Upper lobe of left lung (tissue), 6 donors: ENCODE results near the gene C6. TPM values are rescaled to one million over a fixed set of nuclear protein-coding genes. Genes with fewer than 3 reads are reported as not detected.

Experiments
- ATAC-seq, 2 donors: fragments of 200-7000 bp; cut with Tn5 transposase; one replicate each; pipeline ENCODE4 v1.9.1; 2022; ENCODE audit warnings: mild to moderate bottlenecking in 2 of 2, moderate library complexity in 2 of 2; ENCODE audit not compliant: low FRiP score in 2 of 2
- DNase-seq, 2 donors: peaks; one replicate each; pipeline ENCODE4 v3.0.0-alpha.2; 2019 to 2020
- H3K27ac ChIP-seq, 4 donors: fragments of 200-600 bp; sonication (generic); one replicate each; pipeline ENCODE4 v1.5.1; 2016 to 2019
- H3K27me3 ChIP-seq, 4 donors: fragments of 200-600 bp; sonication (generic); one replicate each; pipeline ENCODE4 v1.5.1; 2017 to 2019
- H3K36me3 ChIP-seq, 4 donors: fragments of 200-600 bp; sonication (generic); one replicate each; pipeline ENCODE4 v1.5.1; 2016 to 2019
- H3K4me1 ChIP-seq, 4 donors: fragments of 200-600 bp; sonication (generic); one replicate each; pipeline ENCODE4 v1.5.1; 2018 to 2019
- H3K4me3 ChIP-seq, 4 donors: fragments of 200-600 bp; sonication (generic); one replicate each; pipeline ENCODE4 v1.5.1; 2017 to 2019; ENCODE audit warnings: mild to moderate bottlenecking in 2 of 4, moderate library complexity in 1 of 4
- H3K9me3 ChIP-seq, 4 donors: fragments of 200-600 bp; sonication (generic); one replicate each; pipeline ENCODE4 v1.5.1; 2018 to 2019
- EP300 ChIP-seq, 4 donors: sonication (generic); formaldehyde crosslinking; IDR thresholded peaks; one replicate each; pipeline ENCODE4 v1.5.1; 2017; ENCODE audit warnings: antibody characterized with exemption in 4 of 4, control low read depth in 2 of 4
- POLR2A ChIP-seq, 4 donors: fragments of 450-650 bp; IDR thresholded peaks; one replicate each; pipeline ENCODE4 v1.5.1; 2016 to 2017; ENCODE audit warnings: antibody characterized with exemption in 4 of 4, mild to moderate bottlenecking in 2 of 4
- POLR2AphosphoS5 ChIP-seq, 2 donors: sonication (generic); formaldehyde crosslinking; IDR thresholded peaks; one replicate each; pipeline ENCODE4 v1.5.1; 2017; ENCODE audit warnings: antibody characterized with exemption in 2 of 2
- WGBS, 2 donors: methylation state at CpG; one replicate each; pipeline ENCODE4 v1.1.5; 2017 to 2018; 5-methylcytosine and 5-hydroxymethylcytosine counted together
- total RNA-seq, 6 donors: library from RNA; depleted of rRNA in 4 of 6; stranded (reverse); fragments of >200 nt in 4 of 6; gene quantifications; one replicate each; pipeline versions ENCODE4 v1.1.0 to v1.2.1, GENCODE V29; 2016 to 2021
- TF ChIP-seq, protein P1 (sequence below), 6 experiments: fragments of 450-650 bp in 4 of 6; fragments of 200-600 bp in 2 of 6; sonication (generic) in 2 of 6; IDR thresholded peaks; one replicate each; pipeline ENCODE4 v1.5.1; 2016 to 2019; ENCODE audit warnings: antibody characterized with exemption in 6 of 6
- donor health status: DM: no; HTN: no; CAD: no; lungs with moderate emphysema.
- donor health status: DM: no; HTN: yes; CAD: no; lungs with severe emphysema.

The C6 gene
- total RNA-seq = 10 to 100 TPM in 3 of 6 donors, 1 to 10 TPM in 2, under 1 TPM in 1; 0.89 to 35.6 (median 11.1) TPM

DNA sequence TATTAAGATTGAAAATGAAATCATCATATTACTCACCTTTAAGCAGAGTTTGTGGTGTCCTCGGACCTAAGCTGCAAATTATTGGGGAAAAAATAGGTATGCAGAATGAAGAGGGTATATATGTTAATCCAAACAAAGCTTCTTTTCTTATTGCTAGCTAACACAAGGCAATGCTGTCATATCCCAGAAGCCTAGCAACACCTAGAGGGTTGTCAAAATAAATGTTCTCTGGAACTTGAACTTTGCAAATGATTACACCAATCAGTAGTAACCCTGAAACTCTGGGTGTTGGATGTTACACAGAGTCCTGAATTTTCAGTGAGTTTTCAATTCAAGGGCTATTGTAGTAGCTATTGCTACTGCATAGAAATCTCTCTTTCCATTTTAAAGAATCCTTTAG, at the start of gene C6:
TSS of gene C6 (minus strand) at position 193 of the 400 bp plus-strand sequence. CDS start 10,302 bp downstream, outside the sequence.
- WGBS, 2 donors = 71 to 82% methylated on average over 1 of the region's 1 CpG
- Histone ChIP-seq H3K27ac (no peak within 1 kb of the TSS), H3K36me3 (no peaks in the 10 kb centered on the region), H3K4me1 (no peaks in the 10 kb centered on the region), H3K9me3 (no peaks in the 10 kb centered on the region), H3K27me3 (no peaks in the 10 kb centered on the region), H3K4me3 (no peak within 1 kb of the TSS)
- DNase-seq (no peak), ATAC-seq (no peak)
- TF ChIP-seq POLR2AphosphoS5 (IDR thresholded peaks at IDR 0.05) (no peak), EP300 (IDR thresholded peaks at IDR 0.05) (no peak), POLR2A (IDR thresholded peaks at IDR 0.05) (no peak)
- TF ChIP-seq, protein P1, sequence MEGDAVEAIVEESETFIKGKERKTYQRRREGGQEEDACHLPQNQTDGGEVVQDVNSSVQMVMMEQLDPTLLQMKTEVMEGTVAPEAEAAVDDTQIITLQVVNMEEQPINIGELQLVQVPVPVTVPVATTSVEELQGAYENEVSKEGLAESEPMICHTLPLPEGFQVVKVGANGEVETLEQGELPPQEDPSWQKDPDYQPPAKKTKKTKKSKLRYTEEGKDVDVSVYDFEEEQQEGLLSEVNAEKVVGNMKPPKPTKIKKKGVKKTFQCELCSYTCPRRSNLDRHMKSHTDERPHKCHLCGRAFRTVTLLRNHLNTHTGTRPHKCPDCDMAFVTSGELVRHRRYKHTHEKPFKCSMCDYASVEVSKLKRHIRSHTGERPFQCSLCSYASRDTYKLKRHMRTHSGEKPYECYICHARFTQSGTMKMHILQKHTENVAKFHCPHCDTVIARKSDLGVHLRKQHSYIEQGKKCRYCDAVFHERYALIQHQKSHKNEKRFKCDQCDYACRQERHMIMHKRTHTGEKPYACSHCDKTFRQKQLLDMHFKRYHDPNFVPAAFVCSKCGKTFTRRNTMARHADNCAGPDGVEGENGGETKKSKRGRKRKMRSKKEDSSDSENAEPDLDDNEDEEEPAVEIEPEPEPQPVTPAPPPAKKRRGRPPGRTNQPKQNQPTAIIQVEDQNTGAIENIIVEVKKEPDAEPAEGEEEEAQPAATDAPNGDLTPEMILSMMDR (IDR thresholded peaks at IDR 0.05) = no peak

DNA sequence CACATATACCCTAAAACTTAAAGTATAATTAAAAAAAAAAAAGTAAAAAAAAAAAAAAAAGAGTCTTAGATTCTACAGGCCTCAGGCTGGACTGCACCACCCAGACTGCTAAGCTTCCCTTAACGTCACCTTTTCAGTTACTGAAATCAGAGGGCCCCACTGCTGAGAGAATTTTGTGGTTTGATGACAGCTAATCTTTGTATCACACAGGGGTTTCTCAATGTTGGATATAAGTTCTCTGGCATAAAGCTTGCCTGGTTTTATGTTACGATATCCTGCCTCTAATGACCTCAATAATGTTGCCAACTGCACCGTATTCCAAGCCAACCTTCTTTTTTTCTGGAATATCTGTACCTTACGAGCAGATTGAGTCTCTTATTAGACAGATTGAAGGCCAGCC, 43.1 kb upstream of the C6 start:
- DNase-seq (no peak), ATAC-seq (no peak)
- Histone ChIP-seq H3K27ac (no peak overlapping the region), H3K4me1 (no peaks in the 10 kb centered on the region), H3K9me3 (no peaks in the 10 kb centered on the region), H3K4me3 (no peak overlapping the region), H3K27me3 (no peaks in the 10 kb centered on the region), H3K36me3 (no peaks in the 10 kb centered on the region)
- 83 to 91% methylated on average over 4 of the region's 4 CpGs for WGBS, 2 donors
- TF ChIP-seq, protein P1 (IDR thresholded peaks at IDR 0.05) = no peak
- TF ChIP-seq EP300 (IDR thresholded peaks at IDR 0.05) = no peak
- no peak for TF ChIP-seq POLR2AphosphoS5 (IDR thresholded peaks at IDR 0.05)
- no peak for TF ChIP-seq POLR2A (IDR thresholded peaks at IDR 0.05)

DNA sequence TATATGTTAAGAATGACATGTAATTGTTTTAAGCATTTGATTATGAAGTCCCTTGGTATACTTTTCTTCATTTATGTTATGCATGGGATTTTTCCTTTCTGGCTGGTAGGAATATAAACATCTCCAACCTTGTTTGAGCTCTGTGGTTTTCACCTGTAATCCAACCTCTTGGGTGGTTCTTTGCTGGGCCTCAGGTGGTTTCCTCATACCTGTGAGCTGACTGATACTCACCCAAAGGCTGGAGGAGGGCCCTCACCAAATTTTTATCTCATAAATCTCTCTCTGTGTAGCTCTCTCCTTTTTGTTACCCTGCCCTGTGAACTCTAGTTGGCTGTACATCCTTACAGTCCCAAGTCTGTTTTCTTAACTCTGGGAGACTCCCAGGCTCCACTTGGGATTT, 39.8 kb upstream of the C6 start:
- ATAC-seq = no peak
- Histone ChIP-seq H3K27ac (no peak overlapping the region), H3K4me1 (no peaks in the 10 kb centered on the region), H3K4me3 (no peak overlapping the region), H3K36me3 (no peaks in the 10 kb centered on the region), H3K9me3 (no peaks in the 10 kb centered on the region), H3K27me3 (no peaks in the 10 kb centered on the region)
- DNase-seq = no peak
- TF ChIP-seq EP300 (IDR thresholded peaks at IDR 0.05) (no peak), POLR2A (IDR thresholded peaks at IDR 0.05) (no peak), POLR2AphosphoS5 (IDR thresholded peaks at IDR 0.05) (no peak)
- TF ChIP-seq, protein P1 (IDR thresholded peaks at IDR 0.05) = no peak

DNA sequence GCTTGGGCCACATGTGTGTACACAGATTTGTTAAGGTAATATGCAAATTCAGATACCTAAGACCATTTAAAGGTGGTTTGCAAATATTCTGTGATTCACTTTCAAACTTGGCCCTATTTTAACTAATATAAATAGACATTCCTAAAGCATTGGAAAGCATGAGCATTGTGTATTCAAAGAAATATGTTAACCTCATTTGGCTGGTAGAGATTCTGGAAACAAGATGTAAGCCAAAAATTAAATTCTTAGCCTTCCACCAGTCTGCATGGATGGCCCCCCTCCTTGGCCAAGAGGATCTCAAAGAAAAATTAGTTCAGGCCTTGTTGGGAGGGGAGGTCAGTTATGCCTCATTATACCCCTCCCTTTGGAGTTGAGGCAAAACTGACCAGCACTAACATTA, 38.7 kb upstream of the C6 start:
- DNase-seq = no peak
- Histone ChIP-seq H3K27me3 (no peaks in the 10 kb centered on the region), H3K27ac (no peak overlapping the region), H3K36me3 (no peaks in the 10 kb centered on the region), H3K9me3 (no peaks in the 10 kb centered on the region), H3K4me1 (no peaks in the 10 kb centered on the region), H3K4me3 (no peak overlapping the region)
- no peak for ATAC-seq
- TF ChIP-seq EP300 (IDR thresholded peaks at IDR 0.05) = no peak
- TF ChIP-seq POLR2A (IDR thresholded peaks at IDR 0.05) = no peak
- TF ChIP-seq, protein P1 (IDR thresholded peaks at IDR 0.05) = no peak
- TF ChIP-seq POLR2AphosphoS5 (IDR thresholded peaks at IDR 0.05) = no peak

DNA sequence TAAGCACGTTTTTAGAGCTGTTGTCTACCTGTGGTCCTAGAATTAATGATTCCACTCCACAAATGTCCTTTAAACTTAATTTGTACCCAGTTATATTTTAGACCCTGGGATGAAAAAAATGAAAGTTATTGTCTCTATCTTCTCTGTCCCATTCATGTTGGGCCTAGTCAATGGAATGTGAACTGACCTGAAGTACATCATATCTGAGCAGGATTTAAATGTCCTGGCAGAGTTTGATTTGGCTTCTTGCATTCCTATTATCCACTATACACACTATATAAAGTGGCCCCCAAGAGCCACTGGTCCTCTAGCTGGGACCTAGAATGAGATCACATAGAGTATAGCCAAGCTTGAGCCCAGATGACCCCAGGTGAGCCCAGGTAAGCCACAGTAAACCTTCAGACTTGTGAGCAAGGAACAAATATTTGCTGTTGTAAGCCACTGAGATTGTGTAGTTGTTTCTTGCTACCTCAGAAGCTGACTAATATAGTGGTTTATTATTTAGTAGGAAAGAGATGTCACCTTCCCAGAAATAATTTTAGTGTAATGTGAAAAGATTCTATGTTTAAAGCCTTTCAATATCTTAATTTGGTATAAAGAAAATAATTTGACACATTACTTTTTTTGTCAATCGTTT, 37.1 kb upstream of the C6 start:
- Histone ChIP-seq H3K27me3 (no peaks in the 10 kb centered on the region), H3K4me3 (no peak overlapping the region), H3K9me3 (no peaks in the 10 kb centered on the region), H3K4me1 (no peaks in the 10 kb centered on the region), H3K27ac (no peak overlapping the region), H3K36me3 (no peaks in the 10 kb centered on the region)
- no peak for TF ChIP-seq EP300 (IDR thresholded peaks at IDR 0.05)
- no peak for TF ChIP-seq POLR2A (IDR thresholded peaks at IDR 0.05)
- TF ChIP-seq, protein P1 (IDR thresholded peaks at IDR 0.05) = no peak
- TF ChIP-seq POLR2AphosphoS5 (IDR thresholded peaks at IDR 0.05) = no peak
- DNase-seq (no peak), ATAC-seq (no peak)
- WGBS, 2 donors = 75 to 88% methylated on average over 2 of the region's 2 CpGs
